HEK293 (cell line): Measurements from ENCODE around the gene GRIN2A.

Experiments used
- CTCF ChIA-PET: fragments of 350-600 bp; formaldehyde crosslinking; extraction: SDS; loops from one replicate; lab custom pipeline; 2021; ENCODE audit warnings: antibody characterized with exemption; lab: Yijun Ruan, JAX
- POLR2A ChIA-PET: fragments of 300-600 bp; formaldehyde crosslinking; extraction: SDS; loops from one replicate; lab custom pipeline; 2020; ENCODE audit warnings: antibody characterized with exemption, inconsistent platforms; lab: Yijun Ruan, JAX
- H3K27ac ChIP-seq: fragments of 200-500 bp; sonication (Bioruptor generic); 2 replicates; pipeline ENCODE4 v1.5.1; 2014; ENCODE audit warnings: low read depth, low read length, control low read depth, inconsistent platforms; ENCODE audit errors: extremely low read depth
- H3K36me3 ChIP-seq, 2 experiments: fragments of 200-500 bp in 1 of 2; sonication (Bioruptor generic) in 1 of 2; 1 replicate in 1 of 2; 2 replicates in 1 of 2; pipeline ENCODE4 v1.5.1; 2014 to 2017; ENCODE audit warnings: inconsistent platforms in 2 of 2, low read length in 2 of 2; ENCODE audit not compliant: control insufficient read depth in 2 of 2, insufficient read depth in 1 of 2
- H3K4me1 ChIP-seq: fragments of 200-500 bp; sonication (Bioruptor generic); 2 replicates; pipeline ENCODE4 v1.5.1; 2014; ENCODE audit warnings: mild to moderate bottlenecking, low read length, inconsistent platforms; ENCODE audit not compliant: control insufficient read depth, insufficient read depth
- H3K4me3 ChIP-seq: 2 replicates; pipeline ENCODE4 v1.5.1; 2011; ENCODE audit warnings: low read depth, mild to moderate bottlenecking, control low read depth, low read length, moderate library complexity
- H3K9me3 ChIP-seq: fragments of 200-500 bp; sonication (Bioruptor generic); 2 replicates; pipeline ENCODE4 v1.5.1; 2014; ENCODE audit warnings: low read depth, low read length, inconsistent platforms; ENCODE audit not compliant: control insufficient read depth, insufficient read depth
- KLF7 ChIP-seq: fragments of 450-650 bp; formaldehyde crosslinking; IDR thresholded peaks from 2 replicates; pipeline ENCODE4 v1.5.1; 2016; ENCODE audit warnings: missing biosample characterization, missing genetic modification characterization, borderline replicate concordance
- ZBTB1 ChIP-seq: fragments of 450-650 bp; formaldehyde crosslinking; IDR thresholded peaks from 2 replicates; pipeline ENCODE4 v1.5.1; 2016; ENCODE audit warnings: missing biosample characterization, missing genetic modification characterization
- ZNF121 ChIP-seq: fragments of 450-650 bp; formaldehyde crosslinking; IDR thresholded peaks from 2 replicates; pipeline ENCODE4 v1.5.1; 2016; ENCODE audit warnings: missing biosample characterization, missing genetic modification characterization
- ZNF302 ChIP-seq: fragments of 450-650 bp; formaldehyde crosslinking; IDR thresholded peaks from 2 replicates; pipeline ENCODE4 v1.5.1; 2016; ENCODE audit warnings: missing biosample characterization, missing genetic modification characterization, low read depth
- ZNF341 ChIP-seq: fragments of 450-650 bp; formaldehyde crosslinking; IDR thresholded peaks from 2 replicates; pipeline ENCODE4; 2016; ENCODE audit warnings: low read depth, missing biosample characterization, missing genetic modification characterization
- ZNF354C ChIP-seq: fragments of 450-650 bp; formaldehyde crosslinking; IDR thresholded peaks from 2 replicates; pipeline ENCODE4 v1.5.1; 2016; ENCODE audit warnings: missing biosample characterization, missing genetic modification characterization, low read depth, borderline replicate concordance
- ZNF48 ChIP-seq: fragments of 450-650 bp; formaldehyde crosslinking; IDR thresholded peaks from 2 replicates; pipeline ENCODE4 v1.5.1; 2016; ENCODE audit warnings: missing biosample characterization, missing genetic modification characterization
- ZNF560 ChIP-seq: fragments of 450-650 bp; formaldehyde crosslinking; IDR thresholded peaks from 2 replicates; pipeline ENCODE4 v1.5.1; 2017; ENCODE audit warnings: missing biosample characterization, missing genetic modification characterization, borderline replicate concordance
- ZNF596 ChIP-seq: fragments of 450-650 bp; IDR thresholded peaks from 2 replicates; pipeline ENCODE4 v1.5.0; 2018; ENCODE audit warnings: missing biosample characterization, mild to moderate bottlenecking, missing genetic modification characterization, moderate library complexity
- ZNF768 ChIP-seq: fragments of 450-650 bp; formaldehyde crosslinking; IDR thresholded peaks from 2 replicates; pipeline ENCODE4 v1.5.1; 2018; ENCODE audit warnings: missing biosample characterization, mild to moderate bottlenecking, missing genetic modification characterization
- ZNF785 ChIP-seq: fragments of 450-650 bp; formaldehyde crosslinking; IDR thresholded peaks from 2 replicates; pipeline ENCODE4 v1.5.1; 2016; ENCODE audit warnings: missing biosample characterization, missing genetic modification characterization
- TF ChIP-seq, protein P1 (sequence below): fragments of 450-650 bp; formaldehyde crosslinking; IDR thresholded peaks from 2 replicates; pipeline ENCODE4 v1.5.1; 2016; ENCODE audit warnings: missing biosample characterization, missing genetic modification characterization
- TF ChIP-seq, protein P2 (sequence below): fragments of 450-650 bp; formaldehyde crosslinking; IDR thresholded peaks from 2 replicates; pipeline ENCODE4 v1.5.1; 2016; ENCODE audit warnings: missing biosample characterization, missing genetic modification characterization, borderline replicate concordance
- TF ChIP-seq, protein P3 (sequence below): fragments of 450-650 bp; formaldehyde crosslinking; IDR thresholded peaks from 2 replicates; pipeline ENCODE4 v1.5.1; 2016; ENCODE audit warnings: missing biosample characterization, missing genetic modification characterization
- TF ChIP-seq, protein P4 (sequence below): fragments of 450-650 bp; formaldehyde crosslinking; IDR thresholded peaks from 2 replicates; pipeline ENCODE4 v1.5.1; 2017; ENCODE audit warnings: missing biosample characterization, missing genetic modification characterization
- TF ChIP-seq, protein P5 (sequence below): fragments of 450-650 bp; formaldehyde crosslinking; IDR thresholded peaks from 2 replicates; pipeline ENCODE4 v1.5.1; 2016; ENCODE audit warnings: missing biosample characterization, missing genetic modification characterization, borderline replicate concordance
- TF ChIP-seq, protein P6 (sequence below): fragments of 450-650 bp; formaldehyde crosslinking; optimal IDR thresholded peaks from 2 replicates; pipeline ENCODE3; 2016; ENCODE audit warnings: missing biosample characterization, mild to moderate bottlenecking, missing genetic modification characterization
- TF ChIP-seq, protein P7 (sequence below): fragments of 450-650 bp; formaldehyde crosslinking; IDR thresholded peaks from 2 replicates; pipeline ENCODE4 v1.5.1; 2016; ENCODE audit warnings: missing biosample characterization, missing genetic modification characterization
- TF ChIP-seq, protein P8 (sequence below): fragments of 450-650 bp; formaldehyde crosslinking; IDR thresholded peaks from 2 replicates; pipeline ENCODE4 v1.5.1; 2016; ENCODE audit warnings: missing biosample characterization, missing genetic modification characterization

The GRIN2A gene

DNA sequence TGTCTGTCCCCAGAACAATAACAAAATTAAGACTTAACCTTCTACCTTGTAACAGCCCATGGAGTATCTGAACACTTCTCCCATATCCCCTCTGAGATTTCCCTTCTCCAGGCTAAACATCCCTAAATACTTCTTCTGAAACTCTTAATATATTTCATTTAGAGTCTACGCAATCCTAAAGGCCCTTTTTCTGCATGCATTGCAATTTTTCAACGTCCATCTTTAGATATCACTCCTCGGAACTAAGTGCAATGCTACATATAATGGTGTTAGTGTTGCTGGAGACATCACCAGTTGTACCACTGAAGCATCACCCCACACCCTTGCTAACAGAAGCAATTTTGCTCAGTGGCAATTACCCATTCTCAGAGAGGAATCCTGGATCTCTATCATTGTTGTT lies 13.2 kb downstream of the GRIN2A start (continued):
- TF ChIP-seq ZNF341 (tag by site-specific recombination): no peak
- no peak for TF ChIP-seq ZNF785 (tag by site-specific recombination)
- TF ChIP-seq, protein P1, sequence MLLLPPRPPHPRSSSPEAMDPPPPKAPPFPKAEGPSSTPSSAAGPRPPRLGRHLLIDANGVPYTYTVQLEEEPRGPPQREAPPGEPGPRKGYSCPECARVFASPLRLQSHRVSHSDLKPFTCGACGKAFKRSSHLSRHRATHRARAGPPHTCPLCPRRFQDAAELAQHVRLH: no peak
- TF ChIP-seq, protein P2, sequence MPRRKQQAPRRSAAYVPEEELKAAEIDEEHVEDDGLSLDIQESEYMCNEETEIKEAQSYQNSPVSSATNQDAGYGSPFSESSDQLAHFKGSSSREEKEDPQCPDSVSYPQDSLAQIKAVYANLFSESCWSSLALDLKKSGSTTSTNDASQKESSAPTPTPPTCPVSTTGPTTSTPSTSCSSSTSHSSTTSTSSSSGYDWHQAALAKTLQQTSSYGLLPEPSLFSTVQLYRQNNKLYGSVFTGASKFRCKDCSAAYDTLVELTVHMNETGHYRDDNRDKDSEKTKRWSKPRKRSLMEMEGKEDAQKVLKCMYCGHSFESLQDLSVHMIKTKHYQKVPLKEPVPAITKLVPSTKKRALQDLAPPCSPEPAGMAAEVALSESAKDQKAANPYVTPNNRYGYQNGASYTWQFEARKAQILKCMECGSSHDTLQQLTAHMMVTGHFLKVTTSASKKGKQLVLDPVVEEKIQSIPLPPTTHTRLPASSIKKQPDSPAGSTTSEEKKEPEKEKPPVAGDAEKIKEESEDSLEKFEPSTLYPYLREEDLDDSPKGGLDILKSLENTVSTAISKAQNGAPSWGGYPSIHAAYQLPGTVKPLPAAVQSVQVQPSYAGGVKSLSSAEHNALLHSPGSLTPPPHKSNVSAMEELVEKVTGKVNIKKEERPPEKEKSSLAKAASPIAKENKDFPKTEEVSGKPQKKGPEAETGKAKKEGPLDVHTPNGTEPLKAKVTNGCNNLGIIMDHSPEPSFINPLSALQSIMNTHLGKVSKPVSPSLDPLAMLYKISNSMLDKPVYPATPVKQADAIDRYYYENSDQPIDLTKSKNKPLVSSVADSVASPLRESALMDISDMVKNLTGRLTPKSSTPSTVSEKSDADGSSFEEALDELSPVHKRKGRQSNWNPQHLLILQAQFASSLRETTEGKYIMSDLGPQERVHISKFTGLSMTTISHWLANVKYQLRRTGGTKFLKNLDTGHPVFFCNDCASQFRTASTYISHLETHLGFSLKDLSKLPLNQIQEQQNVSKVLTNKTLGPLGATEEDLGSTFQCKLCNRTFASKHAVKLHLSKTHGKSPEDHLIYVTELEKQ (tag by site-specific recombination): no peak
- TF ChIP-seq ZNF768 (tag by site-specific recombination): no peak
- TF ChIP-seq, protein P3, sequence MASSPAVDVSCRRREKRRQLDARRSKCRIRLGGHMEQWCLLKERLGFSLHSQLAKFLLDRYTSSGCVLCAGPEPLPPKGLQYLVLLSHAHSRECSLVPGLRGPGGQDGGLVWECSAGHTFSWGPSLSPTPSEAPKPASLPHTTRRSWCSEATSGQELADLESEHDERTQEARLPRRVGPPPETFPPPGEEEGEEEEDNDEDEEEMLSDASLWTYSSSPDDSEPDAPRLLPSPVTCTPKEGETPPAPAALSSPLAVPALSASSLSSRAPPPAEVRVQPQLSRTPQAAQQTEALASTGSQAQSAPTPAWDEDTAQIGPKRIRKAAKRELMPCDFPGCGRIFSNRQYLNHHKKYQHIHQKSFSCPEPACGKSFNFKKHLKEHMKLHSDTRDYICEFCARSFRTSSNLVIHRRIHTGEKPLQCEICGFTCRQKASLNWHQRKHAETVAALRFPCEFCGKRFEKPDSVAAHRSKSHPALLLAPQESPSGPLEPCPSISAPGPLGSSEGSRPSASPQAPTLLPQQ: no peak
- no peak for TF ChIP-seq ZNF596 (tag by site-specific recombination)
- no peak for TF ChIP-seq ZNF354C
- TF ChIP-seq KLF7 (tag by site-specific recombination): no peak
- TF ChIP-seq ZNF560 (tag by site-specific recombination): no peak

DNA sequence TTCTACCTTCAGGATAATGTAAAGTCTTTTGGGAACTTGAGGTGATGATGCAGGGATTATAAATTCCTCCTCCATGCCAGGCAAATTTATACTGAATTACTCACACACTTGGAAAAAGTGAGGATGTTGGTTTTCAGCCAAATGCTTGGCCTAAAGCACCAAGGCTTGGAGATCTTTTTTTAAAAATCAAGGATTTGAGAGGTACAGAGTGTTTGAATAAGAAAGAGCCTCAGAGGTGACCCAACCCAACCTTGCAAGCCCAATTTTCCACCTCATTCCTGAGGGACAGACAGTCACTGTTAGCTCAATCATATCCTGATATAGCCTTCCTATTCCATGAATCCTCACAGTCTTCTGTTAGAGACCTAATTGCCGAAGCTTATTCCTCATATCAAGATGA lies 14.0 kb downstream of the GRIN2A start:
- POLR2A ChIA-PET: no interaction called here
- Histone ChIP-seq H3K4me1 (no peaks in the 10 kb centered on the region), H3K4me3 (no peak overlapping the region), H3K9me3 (no peaks in the 10 kb centered on the region), H3K27ac (no peak overlapping the region), H3K36me3 (no peaks in the 10 kb centered on the region)
- CTCF ChIA-PET: no interaction called here
- TF ChIP-seq, protein P4, sequence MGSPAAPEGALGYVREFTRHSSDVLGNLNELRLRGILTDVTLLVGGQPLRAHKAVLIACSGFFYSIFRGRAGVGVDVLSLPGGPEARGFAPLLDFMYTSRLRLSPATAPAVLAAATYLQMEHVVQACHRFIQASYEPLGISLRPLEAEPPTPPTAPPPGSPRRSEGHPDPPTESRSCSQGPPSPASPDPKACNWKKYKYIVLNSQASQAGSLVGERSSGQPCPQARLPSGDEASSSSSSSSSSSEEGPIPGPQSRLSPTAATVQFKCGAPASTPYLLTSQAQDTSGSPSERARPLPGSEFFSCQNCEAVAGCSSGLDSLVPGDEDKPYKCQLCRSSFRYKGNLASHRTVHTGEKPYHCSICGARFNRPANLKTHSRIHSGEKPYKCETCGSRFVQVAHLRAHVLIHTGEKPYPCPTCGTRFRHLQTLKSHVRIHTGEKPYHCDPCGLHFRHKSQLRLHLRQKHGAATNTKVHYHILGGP: no peak
- TF ChIP-seq, protein P5, sequence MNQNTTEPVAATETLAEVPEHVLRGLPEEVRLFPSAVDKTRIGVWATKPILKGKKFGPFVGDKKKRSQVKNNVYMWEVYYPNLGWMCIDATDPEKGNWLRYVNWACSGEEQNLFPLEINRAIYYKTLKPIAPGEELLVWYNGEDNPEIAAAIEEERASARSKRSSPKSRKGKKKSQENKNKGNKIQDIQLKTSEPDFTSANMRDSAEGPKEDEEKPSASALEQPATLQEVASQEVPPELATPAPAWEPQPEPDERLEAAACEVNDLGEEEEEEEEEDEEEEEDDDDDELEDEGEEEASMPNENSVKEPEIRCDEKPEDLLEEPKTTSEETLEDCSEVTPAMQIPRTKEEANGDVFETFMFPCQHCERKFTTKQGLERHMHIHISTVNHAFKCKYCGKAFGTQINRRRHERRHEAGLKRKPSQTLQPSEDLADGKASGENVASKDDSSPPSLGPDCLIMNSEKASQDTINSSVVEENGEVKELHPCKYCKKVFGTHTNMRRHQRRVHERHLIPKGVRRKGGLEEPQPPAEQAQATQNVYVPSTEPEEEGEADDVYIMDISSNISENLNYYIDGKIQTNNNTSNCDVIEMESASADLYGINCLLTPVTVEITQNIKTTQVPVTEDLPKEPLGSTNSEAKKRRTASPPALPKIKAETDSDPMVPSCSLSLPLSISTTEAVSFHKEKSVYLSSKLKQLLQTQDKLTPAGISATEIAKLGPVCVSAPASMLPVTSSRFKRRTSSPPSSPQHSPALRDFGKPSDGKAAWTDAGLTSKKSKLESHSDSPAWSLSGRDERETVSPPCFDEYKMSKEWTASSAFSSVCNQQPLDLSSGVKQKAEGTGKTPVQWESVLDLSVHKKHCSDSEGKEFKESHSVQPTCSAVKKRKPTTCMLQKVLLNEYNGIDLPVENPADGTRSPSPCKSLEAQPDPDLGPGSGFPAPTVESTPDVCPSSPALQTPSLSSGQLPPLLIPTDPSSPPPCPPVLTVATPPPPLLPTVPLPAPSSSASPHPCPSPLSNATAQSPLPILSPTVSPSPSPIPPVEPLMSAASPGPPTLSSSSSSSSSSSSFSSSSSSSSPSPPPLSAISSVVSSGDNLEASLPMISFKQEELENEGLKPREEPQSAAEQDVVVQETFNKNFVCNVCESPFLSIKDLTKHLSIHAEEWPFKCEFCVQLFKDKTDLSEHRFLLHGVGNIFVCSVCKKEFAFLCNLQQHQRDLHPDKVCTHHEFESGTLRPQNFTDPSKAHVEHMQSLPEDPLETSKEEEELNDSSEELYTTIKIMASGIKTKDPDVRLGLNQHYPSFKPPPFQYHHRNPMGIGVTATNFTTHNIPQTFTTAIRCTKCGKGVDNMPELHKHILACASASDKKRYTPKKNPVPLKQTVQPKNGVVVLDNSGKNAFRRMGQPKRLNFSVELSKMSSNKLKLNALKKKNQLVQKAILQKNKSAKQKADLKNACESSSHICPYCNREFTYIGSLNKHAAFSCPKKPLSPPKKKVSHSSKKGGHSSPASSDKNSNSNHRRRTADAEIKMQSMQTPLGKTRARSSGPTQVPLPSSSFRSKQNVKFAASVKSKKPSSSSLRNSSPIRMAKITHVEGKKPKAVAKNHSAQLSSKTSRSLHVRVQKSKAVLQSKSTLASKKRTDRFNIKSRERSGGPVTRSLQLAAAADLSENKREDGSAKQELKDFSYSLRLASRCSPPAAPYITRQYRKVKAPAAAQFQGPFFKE (tag by site-specific recombination): no peak
- TF ChIP-seq ZNF48 (tag by site-specific recombination): no peak
- TF ChIP-seq ZBTB1: no peak
- no peak for TF ChIP-seq ZNF121
- TF ChIP-seq, protein P6, sequence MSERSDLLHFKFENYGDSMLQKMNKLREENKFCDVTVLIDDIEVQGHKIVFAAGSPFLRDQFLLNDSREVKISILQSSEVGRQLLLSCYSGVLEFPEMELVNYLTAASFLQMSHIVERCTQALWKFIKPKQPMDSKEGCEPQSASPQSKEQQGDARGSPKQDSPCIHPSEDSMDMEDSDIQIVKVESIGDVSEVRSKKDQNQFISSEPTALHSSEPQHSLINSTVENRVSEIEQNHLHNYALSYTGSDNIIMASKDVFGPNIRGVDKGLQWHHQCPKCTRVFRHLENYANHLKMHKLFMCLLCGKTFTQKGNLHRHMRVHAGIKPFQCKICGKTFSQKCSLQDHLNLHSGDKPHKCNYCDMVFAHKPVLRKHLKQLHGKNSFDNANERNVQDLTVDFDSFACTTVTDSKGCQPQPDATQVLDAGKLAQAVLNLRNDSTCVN (tag by site-specific recombination): no peak
- TF ChIP-seq ZNF302 (tag by site-specific recombination): no peak
- TF ChIP-seq ZNF768 (tag by site-specific recombination): no peak
- TF ChIP-seq, protein P7, sequence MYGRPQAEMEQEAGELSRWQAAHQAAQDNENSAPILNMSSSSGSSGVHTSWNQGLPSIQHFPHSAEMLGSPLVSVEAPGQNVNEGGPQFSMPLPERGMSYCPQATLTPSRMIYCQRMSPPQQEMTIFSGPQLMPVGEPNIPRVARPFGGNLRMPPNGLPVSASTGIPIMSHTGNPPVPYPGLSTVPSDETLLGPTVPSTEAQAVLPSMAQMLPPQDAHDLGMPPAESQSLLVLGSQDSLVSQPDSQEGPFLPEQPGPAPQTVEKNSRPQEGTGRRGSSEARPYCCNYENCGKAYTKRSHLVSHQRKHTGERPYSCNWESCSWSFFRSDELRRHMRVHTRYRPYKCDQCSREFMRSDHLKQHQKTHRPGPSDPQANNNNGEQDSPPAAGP (tag by site-specific recombination): no peak
- TF ChIP-seq, protein P1: no peak
- TF ChIP-seq, protein P8, sequence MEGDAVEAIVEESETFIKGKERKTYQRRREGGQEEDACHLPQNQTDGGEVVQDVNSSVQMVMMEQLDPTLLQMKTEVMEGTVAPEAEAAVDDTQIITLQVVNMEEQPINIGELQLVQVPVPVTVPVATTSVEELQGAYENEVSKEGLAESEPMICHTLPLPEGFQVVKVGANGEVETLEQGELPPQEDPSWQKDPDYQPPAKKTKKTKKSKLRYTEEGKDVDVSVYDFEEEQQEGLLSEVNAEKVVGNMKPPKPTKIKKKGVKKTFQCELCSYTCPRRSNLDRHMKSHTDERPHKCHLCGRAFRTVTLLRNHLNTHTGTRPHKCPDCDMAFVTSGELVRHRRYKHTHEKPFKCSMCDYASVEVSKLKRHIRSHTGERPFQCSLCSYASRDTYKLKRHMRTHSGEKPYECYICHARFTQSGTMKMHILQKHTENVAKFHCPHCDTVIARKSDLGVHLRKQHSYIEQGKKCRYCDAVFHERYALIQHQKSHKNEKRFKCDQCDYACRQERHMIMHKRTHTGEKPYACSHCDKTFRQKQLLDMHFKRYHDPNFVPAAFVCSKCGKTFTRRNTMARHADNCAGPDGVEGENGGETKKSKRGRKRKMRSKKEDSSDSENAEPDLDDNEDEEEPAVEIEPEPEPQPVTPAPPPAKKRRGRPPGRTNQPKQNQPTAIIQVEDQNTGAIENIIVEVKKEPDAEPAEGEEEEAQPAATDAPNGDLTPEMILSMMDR: no peak
